ENCODE data around the gene CSF3R.
"Not testable (repeated sequence)": the region's sequence is repeated elsewhere in the genome, so short reads cannot be mapped to it uniquely, and the experiment has no call there.

The CSF3R gene

GRCh38 chr1:36481091-36481490 lies 1.6 kb downstream of the CSF3R start:
- no peak for DNase-seq

GRCh38 chr1:36480161-36480560 lies 2.6 kb downstream of the CSF3R start:
- DNase-seq: no peak

- no peak for DNase-seq
These were observed 3.1 kb downstream of the CSF3R start for GRCh38 chr1:36479505-36480051.

- DNase-seq: not testable (repeated sequence)
These were observed 5.1 kb downstream of the CSF3R start for GRCh38 chr1:36477615-36478014.

GRCh38 chr1:36476945-36477344 lies 5.8 kb downstream of the CSF3R start:
- no peak for DNase-seq

GRCh38 chr1:36475910-36476604 lies 6.7 kb downstream of the CSF3R start:
- no peak for DNase-seq

- no peak for DNase-seq
These were observed 7.4 kb downstream of the CSF3R start for GRCh38 chr1:36475341-36475740.

- DNase-seq: no peak
These were observed 10.1 kb downstream of the CSF3R start for GRCh38 chr1:36472656-36473055.

- no peak for DNase-seq
These were observed 10.7 kb downstream of the CSF3R start for GRCh38 chr1:36471830-36472641.

GRCh38 chr1:36469163-36469562 lies 13.6 kb downstream of the CSF3R start:
- no peak for DNase-seq

GRCh38 chr1:36467700-36468455 lies 14.8 kb downstream of the CSF3R start:
- no peak for DNase-seq

- no peak for DNase-seq
These were observed 15.7 kb downstream of the CSF3R start for GRCh38 chr1:36467027-36467410.

GRCh38 chr1:36466370-36467026 lies 16.2 kb downstream of the CSF3R start:
- no peak for DNase-seq

- DNase-seq: no peak
These were observed 16.9 kb downstream of the CSF3R start for GRCh38 chr1:36465731-36466369.

- no peak for DNase-seq
These were observed 17.9 kb downstream of the CSF3R start for GRCh38 chr1:36464605-36465393.

- peak; percentile 91 for DNase-seq
These were observed 18.7 kb downstream of the CSF3R start, which contains the start of gene MRPS15 for GRCh38 chr1:36463803-36464604. MRPS15 (minus strand) TSS chr1:36464384; CDS start chr1:36464275, 109 bp downstream.

GRCh38 chr1:36463463-36463802 lies 19.3 kb downstream of the CSF3R start:
- no peak for DNase-seq

- no peak for DNase-seq
These were observed 23.8 kb downstream of the CSF3R start for GRCh38 chr1:36458910-36459309.

GRCh38 chr1:36457691-36458090 lies 25.0 kb downstream of the CSF3R start:
- DNase-seq: no peak

GRCh38 chr1:36456391-36456928 lies 26.3 kb downstream of the CSF3R start:
- no peak for DNase-seq

Measured in effector CD4-positive, alpha-beta T cell (primary cell).